HG03558 (cell line): ENCODE results near the gene PRSS35.
"Not testable (repeated sequence)": the region's sequence is repeated elsewhere in the genome, so short reads cannot be mapped to it uniquely, and the experiment has no call there.

Source experiments
- ATAC-seq: cut with Tn5 transposase; IDR thresholded peaks from one replicate; pipeline ENCODE4 v1.9.1; 2021; ENCODE audit warnings: moderate number of reproducible peaks; ENCODE audit not compliant: unreplicated experiment; ENCODE audit errors: extremely low read depth

Gene PRSS35

DNA sequence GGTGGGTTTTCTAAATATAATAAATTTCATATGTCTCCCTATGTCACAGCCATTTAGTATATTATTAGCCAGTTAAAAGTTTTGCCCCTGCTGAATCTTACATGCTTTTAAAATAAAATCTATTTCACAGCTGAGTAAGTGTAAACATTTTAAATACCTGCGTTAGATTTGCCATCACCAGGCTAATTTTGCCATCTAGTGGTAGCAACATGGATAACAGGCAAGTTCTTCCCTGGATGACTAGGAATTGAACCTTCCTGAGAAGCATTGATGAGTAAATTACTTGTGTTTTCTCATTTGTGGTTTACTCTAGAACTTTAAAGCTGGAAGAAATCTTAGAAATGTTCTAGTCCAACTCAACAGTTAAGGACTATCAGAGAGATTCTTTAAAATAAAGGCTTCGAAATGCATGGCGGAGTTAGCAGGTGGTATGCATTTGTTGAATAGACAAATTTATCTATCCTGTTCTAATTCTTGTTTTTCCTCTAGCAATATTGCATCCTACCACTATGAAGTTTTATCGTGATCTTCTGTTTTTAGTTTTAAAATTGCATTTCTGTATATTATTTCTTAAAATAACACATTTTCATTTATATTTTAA, 2.6 kb downstream of the PRSS35 start:
- no peak for ATAC-seq

DNA sequence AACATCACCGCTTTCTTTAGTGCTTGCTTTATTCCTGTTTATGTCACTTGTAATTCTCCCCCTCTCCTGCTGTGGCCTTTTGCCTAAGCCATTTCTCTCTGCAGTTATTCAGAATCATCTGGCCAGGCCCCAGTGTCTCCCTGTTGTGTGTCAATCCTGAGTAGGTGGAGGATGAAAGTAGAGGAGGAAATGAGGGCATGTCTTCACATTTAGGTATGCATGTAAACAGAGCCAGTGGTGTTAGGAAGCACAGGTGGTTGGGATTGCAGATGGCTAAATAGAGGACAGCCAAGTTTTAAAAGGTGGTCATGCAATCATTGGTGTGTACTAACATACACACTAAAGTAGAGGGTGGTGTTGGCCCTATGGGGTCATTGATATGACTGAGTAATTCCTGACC, 5.2 kb downstream of the PRSS35 start:
- ATAC-seq: no peak

DNA sequence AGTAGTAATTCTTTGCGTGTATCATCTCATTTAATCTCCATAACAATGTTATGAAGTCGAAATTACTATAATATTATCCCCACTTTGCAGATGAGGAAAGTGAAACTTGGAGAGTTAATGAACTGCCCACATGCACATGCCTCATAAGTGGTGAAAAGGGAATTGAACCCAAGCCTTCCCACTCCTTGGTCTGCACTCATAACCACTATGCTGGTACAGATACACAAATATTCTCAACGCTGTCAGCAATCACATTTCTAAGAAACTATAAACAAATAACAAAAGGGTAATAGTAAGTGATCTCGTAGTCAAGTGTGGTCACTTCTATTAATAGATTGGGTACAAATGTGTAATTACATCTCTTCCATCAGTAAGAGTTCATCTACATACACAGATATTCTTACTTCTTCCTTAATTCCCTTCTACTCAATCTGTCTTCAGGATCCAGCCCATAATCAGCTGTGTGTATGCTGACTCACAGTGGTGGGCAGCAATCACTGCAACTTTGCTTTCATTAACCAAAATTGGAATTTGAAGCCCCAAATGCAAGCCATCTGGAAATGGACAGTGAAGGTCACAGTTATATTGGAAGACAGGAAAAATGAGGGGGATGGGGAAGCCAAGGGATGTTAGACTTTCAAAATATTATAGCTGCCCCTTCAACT, 6.6 kb downstream of the PRSS35 start:
- ATAC-seq: no peak

DNA sequence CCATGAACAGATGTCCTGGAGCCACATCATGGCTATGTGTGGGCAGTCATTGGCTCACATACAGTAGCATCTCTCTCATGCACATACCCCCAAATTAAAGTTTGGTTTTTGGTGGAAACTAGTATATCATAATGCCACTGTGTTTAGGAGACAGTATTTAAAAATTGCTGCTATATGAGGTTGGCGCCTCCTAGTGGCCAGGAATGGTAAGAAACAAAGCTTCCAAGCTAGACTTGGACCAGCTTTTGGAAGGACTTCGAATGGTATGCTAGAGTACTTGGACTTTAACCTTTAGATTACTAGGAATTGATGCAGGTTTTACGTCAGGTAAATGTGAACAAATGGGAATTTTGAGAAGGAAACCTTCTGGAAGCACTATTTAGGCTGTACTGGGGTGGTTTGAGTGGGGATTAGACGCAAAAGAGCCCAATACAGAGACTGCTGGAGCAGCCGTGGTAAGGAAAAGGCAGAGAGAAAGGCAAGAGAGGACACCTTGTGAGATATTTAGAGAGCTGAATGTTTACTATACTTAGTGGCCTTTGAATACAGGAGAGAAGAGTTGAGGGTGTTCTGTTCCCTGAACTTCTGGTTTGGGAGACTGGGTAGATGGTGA, 23.8 kb downstream of the PRSS35 start:
- ATAC-seq: no peak

DNA sequence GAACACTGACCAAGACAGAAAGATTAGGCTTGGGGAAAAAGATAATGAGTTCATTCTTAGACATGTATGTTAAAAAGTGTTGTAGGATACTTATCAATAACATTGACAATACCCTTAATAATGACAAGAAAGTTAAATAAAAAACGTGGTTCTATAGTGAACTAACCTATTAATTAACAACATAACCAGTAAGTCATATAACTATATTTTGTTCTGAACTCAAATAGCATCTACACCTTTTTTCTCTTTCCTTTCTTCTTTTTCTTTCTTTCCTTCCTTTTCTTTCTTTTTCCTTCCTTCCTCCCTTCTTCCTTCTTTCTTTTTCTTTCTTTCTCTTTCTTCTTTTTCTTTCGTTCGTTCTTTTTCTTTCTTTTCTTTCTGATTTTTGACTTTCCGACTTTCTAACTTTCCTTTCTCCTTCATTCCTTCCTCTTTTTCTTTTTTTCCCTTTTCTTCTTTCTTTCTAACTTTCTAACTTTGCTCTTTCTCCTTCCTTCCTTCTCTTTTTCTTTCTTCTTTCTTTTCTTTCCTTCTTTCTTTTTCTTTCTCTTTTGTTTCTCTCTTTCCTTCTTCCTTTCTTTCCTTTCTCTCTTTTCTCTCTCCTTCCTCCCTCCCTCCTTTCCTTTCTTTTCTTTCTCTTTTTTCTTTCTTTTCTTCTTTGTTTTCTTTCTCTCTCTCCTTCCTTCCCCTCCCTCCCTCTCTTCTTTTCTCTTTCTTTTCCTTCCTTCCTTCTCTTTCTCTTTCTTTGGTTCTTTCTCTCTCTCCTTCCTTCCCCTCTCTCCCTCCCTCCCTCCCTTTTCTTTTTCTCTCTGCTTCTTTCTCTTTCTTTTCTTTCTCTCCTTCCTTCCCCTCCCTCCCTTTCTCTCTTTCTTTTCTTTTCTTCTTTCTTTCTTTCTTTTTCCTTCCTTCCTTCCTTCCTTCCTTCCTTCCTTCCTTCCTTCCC, 24.6 kb downstream of the PRSS35 start:
- no peak for ATAC-seq

DNA sequence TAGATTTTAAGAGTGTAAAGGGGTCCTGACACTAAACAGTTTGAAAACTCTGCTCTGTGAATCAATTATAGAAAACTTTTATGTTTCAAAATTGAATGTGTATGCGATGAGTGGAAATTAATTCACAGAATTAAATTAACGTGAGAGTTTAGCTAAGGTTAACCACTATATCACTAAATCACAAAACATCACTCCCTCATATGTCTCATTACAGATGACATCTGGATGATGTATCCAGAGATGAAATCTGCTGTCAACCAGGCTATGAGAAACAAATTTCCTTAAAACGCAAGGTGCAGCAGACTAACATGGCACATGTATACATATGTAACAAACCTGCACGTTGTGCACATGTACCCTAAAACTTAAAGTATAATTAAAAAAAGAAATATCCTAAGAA, 27.3 kb downstream of the PRSS35 start:
- no peak for ATAC-seq

DNA sequence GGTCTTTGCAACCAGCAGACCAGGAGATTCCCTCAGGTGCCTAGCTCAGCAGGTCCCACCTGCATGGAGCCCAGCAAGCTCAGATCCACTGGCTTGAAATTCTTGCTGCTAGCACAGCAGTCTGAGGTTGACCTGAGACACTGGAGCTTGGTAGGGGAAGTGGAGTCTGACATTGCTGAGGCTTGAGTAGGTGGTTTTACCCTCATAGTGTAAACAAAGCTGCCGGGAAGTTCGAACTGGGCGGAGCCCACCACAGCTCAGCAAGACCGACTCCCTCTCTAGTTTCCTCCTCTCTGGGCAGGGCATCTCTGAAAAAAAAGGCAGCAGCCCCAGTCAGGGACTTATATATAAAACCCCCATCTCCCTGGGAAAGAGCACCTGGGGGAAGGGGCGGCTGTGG, 34.3 kb downstream of the PRSS35 start:
- ATAC-seq: no peak

DNA sequence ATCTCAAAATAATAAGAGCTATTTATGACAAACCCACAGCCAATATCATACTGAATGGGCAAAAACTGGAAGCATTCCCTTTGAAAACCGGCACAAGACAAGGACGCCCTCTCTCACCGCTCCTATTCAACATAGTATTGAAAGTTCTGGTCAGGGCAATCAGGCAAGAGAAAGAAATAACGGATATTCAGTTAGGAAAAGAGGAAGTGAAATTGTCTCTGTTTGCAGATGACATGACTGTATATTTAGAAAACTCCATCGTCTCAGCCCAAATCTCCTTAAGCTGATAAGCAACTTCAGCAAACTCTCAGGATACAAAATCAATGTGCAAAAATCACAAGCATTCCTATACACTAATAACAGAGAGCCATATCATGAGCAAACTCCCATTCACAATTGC, 38.1 kb downstream of the PRSS35 start:
- not testable (repeated sequence) for ATAC-seq

DNA sequence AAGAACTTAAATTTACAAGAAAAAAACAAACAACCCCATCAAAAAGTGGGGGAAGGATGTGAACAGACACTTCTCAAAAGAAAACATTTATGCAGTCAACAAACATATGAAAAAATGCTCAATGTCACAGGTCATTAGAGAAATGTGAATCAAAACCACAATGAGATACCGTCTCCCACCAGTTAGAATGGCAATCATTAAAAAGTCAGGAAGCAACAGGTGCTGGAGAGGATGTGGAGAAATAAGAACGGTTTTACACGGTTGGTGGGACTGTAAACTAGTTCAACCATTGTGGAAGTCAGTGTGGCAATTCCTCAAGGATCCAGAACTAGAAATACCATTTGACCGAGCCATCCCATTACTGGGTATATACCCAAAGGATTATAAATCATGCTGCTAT, 39.4 kb downstream of the PRSS35 start:
- not testable (repeated sequence) for ATAC-seq

DNA sequence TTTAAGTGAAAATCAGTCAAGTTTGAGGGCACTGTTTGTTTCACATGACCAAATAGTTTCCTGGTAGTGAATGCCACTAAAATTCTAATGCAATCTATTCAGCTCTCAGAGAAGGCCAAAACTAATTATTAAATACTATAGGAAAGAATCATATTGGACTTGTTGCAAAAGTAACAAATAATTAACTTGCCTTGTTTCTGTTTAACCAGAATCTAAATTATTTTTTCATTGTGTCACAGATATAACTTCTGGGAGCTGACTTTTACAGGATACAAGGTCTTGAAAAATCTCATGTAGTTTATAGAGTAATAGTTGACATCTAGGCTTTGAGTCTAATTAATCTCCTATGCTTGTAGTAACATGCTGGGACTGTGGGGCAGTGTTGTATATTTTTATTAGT, 44.5 kb downstream of the PRSS35 start:
- no peak for ATAC-seq

DNA sequence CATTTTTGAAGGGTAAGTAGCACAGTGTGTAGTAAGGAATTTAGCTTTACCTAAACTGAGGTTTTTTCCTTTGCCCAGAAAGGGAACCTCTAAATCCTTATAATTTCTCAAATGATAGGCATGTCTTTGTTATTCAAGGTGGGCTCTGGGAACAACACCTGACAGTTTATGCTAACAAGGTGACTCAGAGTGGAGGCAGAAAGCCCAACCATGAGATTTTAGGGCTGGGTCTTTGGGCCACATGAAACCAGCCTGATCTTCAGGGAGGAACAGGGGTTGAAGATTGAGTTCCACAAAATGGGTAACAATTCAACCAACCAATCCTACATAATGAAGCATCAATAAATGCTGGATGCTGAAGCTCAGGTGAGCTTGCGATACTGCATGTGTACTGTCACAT, 46.6 kb downstream of the PRSS35 start:
- ATAC-seq: no peak

DNA sequence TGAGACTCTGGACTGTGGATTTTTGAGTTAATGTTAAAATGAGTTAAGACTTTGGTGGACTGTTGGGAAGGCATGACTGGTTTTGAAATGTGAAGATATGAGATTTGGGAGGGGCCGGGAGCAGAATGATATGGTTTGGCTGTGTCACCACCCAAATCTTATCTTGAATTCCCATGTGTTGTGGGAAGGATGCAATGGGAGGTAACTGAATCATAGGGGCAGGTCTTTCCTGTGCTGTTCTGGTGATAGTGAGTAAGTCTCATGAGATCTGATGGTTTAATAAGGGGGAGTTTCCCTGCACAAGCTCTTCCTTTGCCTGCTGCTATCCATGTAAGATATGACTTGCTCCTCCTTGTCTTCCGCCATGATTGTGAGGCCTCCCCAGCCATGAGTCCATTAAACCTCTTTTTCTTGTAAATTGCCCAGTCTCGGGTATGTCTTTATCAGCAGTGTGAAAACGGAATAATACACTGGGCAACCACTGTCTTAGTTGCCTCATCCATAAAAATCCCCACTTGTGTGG, 59.4 kb downstream of the PRSS35 start:
- ATAC-seq: not testable (repeated sequence)

DNA sequence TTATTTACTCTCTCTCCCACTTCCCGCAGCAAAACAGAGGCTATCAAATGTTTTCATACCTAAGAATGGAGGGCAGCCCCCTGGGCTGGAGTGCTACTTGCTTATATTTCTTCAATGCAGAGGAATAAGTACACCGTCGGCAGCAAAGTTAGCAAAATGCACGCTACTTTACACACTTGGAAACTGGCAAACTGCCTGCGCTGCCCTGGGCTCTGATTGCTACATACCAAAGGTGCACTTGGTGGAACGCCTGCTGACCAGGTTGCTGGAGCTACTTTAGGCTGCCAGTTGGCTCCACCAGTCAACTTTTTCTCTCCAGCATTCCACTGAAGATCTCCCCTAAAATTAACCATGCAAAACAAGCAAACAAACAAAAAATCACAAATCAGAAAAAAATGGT, 62.4 kb downstream of the PRSS35 start:
- ATAC-seq: no peak
